K562 (cell line): ENCODE data around the gene TXNRD1. TPM values are rescaled to one million over a fixed set of nuclear protein-coding genes. Genes with fewer than 3 reads are reported as not detected.

Experiments used
- KLF10 ChIP-seq: fragments of 250-450 bp; sonication (Bioruptor Pico); IDR thresholded peaks from 2 replicates; pipeline ENCODE4 v1.6.1; 2021; ENCODE audit warnings: matching md5 sums
- LCOR ChIP-seq: sonication (generic); formaldehyde crosslinking; IDR thresholded peaks from 2 replicates; pipeline ENCODE4 v1.8.0; 2022; ENCODE audit warnings: mild to moderate bottlenecking, missing genetic modification reagents
- PTTG1 ChIP-seq: fragments of 450-650 bp; IDR thresholded peaks from 2 replicates; pipeline ENCODE4 v1.6.1; 2016; ENCODE audit warnings: low read depth, mild to moderate bottlenecking, missing genetic modification characterization, missing compliant biosample characterization
- RB1 ChIP-seq: fragments of 450-650 bp; IDR thresholded peaks from 2 replicates; pipeline ENCODE4 v1.6.1; 2017; ENCODE audit warnings: low read depth, mild to moderate bottlenecking
- ZBTB8A ChIP-seq: fragments of 450-650 bp; IDR thresholded peaks from 2 replicates; pipeline ENCODE4 v1.6.1; 2018; ENCODE audit warnings: mild to moderate bottlenecking, moderate library complexity; ENCODE audit not compliant: partially characterized antibody
- ZMIZ1 ChIP-seq, 2 experiments: fragments of 150-350 bp in 1 of 2; IDR thresholded peaks; 2 replicates each; pipeline ENCODE4 v1.6.1; 2012 to 2016; ENCODE audit warnings: low read depth in 2 of 2, low read length in 2 of 2, mild to moderate bottlenecking in 1 of 2, moderate library complexity in 1 of 2
- ZNF3 ChIP-seq: fragments of 250-450 bp; sonication (Bioruptor Pico); IDR thresholded peaks from 2 replicates; pipeline ENCODE4 v1.5.0; 2021; ENCODE audit warnings: mild to moderate bottlenecking, moderate library complexity
- ZNF696 ChIP-seq: fragments of 250-450 bp; sonication (Bioruptor Pico); conservative IDR thresholded peaks from 2 replicates; pipeline ENCODE4 v1.4.0; 2020; ENCODE audit warnings: mild to moderate bottlenecking, moderate library complexity
- polyA plus RNA-seq, 8 experiments: library from polyadenylated mRNA; depleted of rRNA in 4 of 8; stranded (reverse) in 5 of 8; unstranded in 3 of 8; fragments of >200 nt; fragmentation: Nextera tagmentation in 2 of 8; fragmentation: Illumina TruSeq in 1 of 8; extraction: Ambion mirVana in 2 of 8; extraction: Trizol in 1 of 8; gene quantifications; 2 replicates each; pipeline versions ENCODE4 v1.2.1 to v1.2.3, GENCODE V29; 2011 to 2014; ENCODE audit warnings: inconsistent platforms in 1 of 8, missing spikeins in 1 of 8
- total RNA-seq, 7 experiments: library from RNA; depleted of rRNA in 6 of 7; stranded (reverse); fragments of >200 nt in 6 of 7; fragmentation: Illumina TruSeq in 2 of 7; extraction: Trizol in 2 of 7; gene quantifications; 2 replicates each; pipeline versions ENCODE4 v1.2.1 to v1.2.3, GENCODE V29; 2011 to 2021; ENCODE audit warnings: low replicate concordance in 1 of 7
- TF ChIP-seq, protein P1 (sequence below): fragments of 250-450 bp; sonication (Bioruptor Pico); IDR thresholded peaks from 2 replicates; pipeline ENCODE4 v1.8.0; 2021; ENCODE audit warnings: mild to moderate bottlenecking, moderate library complexity

The TXNRD1 gene
- total and polyA plus RNA-seq, 9 of the 15 experiments (the other 6 are each of a cell fraction or from before 2014, with no cell fraction given), result 107 to 189 (median 146) TPM

- no peak for TF ChIP-seq ZMIZ1 (IDR thresholded peaks at IDR 0.05; ENCODE audit: low read depth in 2 of 2, low read length in 2 of 2)
- TF ChIP-seq KLF10 (CRISPR knock-in tag), result no peak
- TF ChIP-seq ZNF3 (CRISPR knock-in tag), result no peak
- TF ChIP-seq RB1, result no peak
- TF ChIP-seq, protein P1, sequence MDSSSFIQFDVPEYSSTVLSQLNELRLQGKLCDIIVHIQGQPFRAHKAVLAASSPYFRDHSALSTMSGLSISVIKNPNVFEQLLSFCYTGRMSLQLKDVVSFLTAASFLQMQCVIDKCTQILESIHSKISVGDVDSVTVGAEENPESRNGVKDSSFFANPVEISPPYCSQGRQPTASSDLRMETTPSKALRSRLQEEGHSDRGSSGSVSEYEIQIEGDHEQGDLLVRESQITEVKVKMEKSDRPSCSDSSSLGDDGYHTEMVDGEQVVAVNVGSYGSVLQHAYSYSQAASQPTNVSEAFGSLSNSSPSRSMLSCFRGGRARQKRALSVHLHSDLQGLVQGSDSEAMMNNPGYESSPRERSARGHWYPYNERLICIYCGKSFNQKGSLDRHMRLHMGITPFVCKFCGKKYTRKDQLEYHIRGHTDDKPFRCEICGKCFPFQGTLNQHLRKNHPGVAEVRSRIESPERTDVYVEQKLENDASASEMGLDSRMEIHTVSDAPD (CRISPR knock-in tag), result no peak
- TF ChIP-seq PTTG1 (tag), result no peak
- no peak for TF ChIP-seq LCOR (CRISPR knock-in tag)
- no peak for TF ChIP-seq ZNF696
- no peak for TF ChIP-seq ZBTB8A
Measured at GRCh38 chr12:104309446-104309993, 93.9 kb downstream of the TXNRD1 start (continued).
